MM.1S (cell line): Measurements from ENCODE around the gene MRPL47.

Source experiments
- DNase-seq: peaks from one replicate; pipeline ENCODE4 v3.0.0-alpha.2; 2015
- H2AFZ ChIP-seq: fragments of 300-600 bp; sonication (generic); 2 replicates; pipeline ENCODE4 v1.6.0; 2016; ENCODE audit warnings: antibody characterized with exemption, low read length
- H3F3A ChIP-seq: fragments of 300-600 bp; sonication (generic); 2 replicates; pipeline ENCODE4 v1.6.1; 2016; ENCODE audit warnings: mild to moderate bottlenecking, antibody characterized with exemption, low read length, moderate library complexity, mixed read lengths; ENCODE audit not compliant: insufficient read depth
- H3K27ac ChIP-seq: fragments of 300-600 bp; sonication (generic); 2 replicates; pipeline ENCODE4 v1.5.1; 2016; ENCODE audit warnings: mild to moderate bottlenecking, low read length
- H3K27me3 ChIP-seq: fragments of 300-600 bp; sonication (generic); replicated peaks from 2 replicates; pipeline ENCODE4 v1.6.0; 2016; ENCODE audit warnings: low read length; ENCODE audit not compliant: insufficient read depth
- H3K36me3 ChIP-seq: fragments of 300-600 bp; sonication (generic); replicated peaks from 2 replicates; pipeline ENCODE4 v1.6.1; 2016; ENCODE audit warnings: mild to moderate bottlenecking, low read length, mixed read lengths; ENCODE audit not compliant: insufficient read depth
- H3K4me1 ChIP-seq: fragments of 300-600 bp; sonication (generic); 2 replicates; pipeline ENCODE4 v1.6.1; 2016; ENCODE audit warnings: low read length, mixed read lengths
- H3K4me2 ChIP-seq: fragments of 300-600 bp; sonication (generic); 2 replicates; pipeline ENCODE4 v1.6.0; 2016; ENCODE audit warnings: low read depth, low read length
- H3K4me3 ChIP-seq: fragments of 300-600 bp; sonication (generic); 2 replicates; pipeline ENCODE4 v1.5.1; 2016; ENCODE audit warnings: low read length, mixed read lengths
- H3K79me2 ChIP-seq: fragments of 300-600 bp; sonication (generic); 2 replicates; pipeline ENCODE4 v1.6.1; 2016; ENCODE audit warnings: mixed run types, low read length, mixed read lengths
- H3K9ac ChIP-seq: fragments of 300-600 bp; sonication (generic); 2 replicates; pipeline ENCODE4 v1.6.1; 2016; ENCODE audit warnings: low read length, mixed read lengths
- H3K9me2 ChIP-seq: fragments of 300-600 bp; sonication (generic); replicated peaks from 2 replicates; pipeline ENCODE4 v1.6.1; 2016; ENCODE audit warnings: mild to moderate bottlenecking, low read length, mixed read lengths; ENCODE audit not compliant: insufficient read depth
- H3K9me3 ChIP-seq: fragments of 300-600 bp; sonication (generic); replicated peaks from 2 replicates; pipeline ENCODE4 v1.6.1; 2016; ENCODE audit warnings: mild to moderate bottlenecking, low read length, mixed read lengths; ENCODE audit not compliant: insufficient read depth
- H4K20me1 ChIP-seq: fragments of 300-600 bp; sonication (generic); 2 replicates; pipeline ENCODE4 v1.6.1; 2016; ENCODE audit warnings: mild to moderate bottlenecking, low read length, moderate library complexity, mixed read lengths; ENCODE audit not compliant: insufficient read depth
- EZH2 ChIP-seq: fragments of 300-600 bp; sonication (generic); optimal IDR thresholded peaks from 2 replicates; pipeline ENCODE3; 2017; ENCODE audit warnings: low read depth, mild to moderate bottlenecking, antibody characterized with exemption, low read length, mixed read lengths
- EZH2phosphoT487 ChIP-seq: fragments of 300-600 bp; sonication (generic); IDR thresholded peaks from 2 replicates; pipeline ENCODE4 v1.6.1; 2018; ENCODE audit warnings: antibody characterized with exemption, low read length
- TF ChIP-seq, protein P1 (sequence below): fragments of 300-600 bp; sonication (generic); IDR thresholded peaks from 2 replicates; pipeline ENCODE4 v1.5.1; 2016; ENCODE audit warnings: antibody characterized with exemption, low read length, mixed read lengths

The MRPL47 gene

DNA sequence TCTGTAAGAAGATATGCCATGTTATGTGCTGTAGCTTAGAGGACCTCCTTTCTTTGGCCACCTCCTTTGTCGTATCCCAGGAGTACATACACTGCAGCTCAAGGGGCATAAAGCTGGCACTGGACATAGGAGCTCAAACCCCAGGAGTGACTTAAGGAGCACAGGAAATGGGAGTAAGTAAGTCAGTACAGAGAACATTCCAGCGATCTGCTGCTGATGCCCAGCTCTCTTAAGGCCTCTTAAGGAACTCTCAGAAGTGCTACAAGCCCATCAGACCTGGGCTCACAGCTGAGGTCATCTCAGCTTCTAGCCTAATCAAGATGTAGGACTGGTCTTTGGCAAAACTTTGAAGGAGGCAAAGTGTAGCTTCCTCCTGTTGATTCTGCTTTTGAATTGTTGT is 63.3 kb downstream of the MRPL47 start:
- H3K27me3 ChIP-seq = no peaks in the 10 kb centered on the region
- H3F3A ChIP-seq = no peaks in the 10 kb centered on the region
- no peak overlapping the region for H3K4me2 ChIP-seq
- no peaks in the 10 kb centered on the region for H3K79me2 ChIP-seq
- no peak overlapping the region for H3K9ac ChIP-seq
- H4K20me1 ChIP-seq = no peaks in the 10 kb centered on the region
- no peaks in the 10 kb centered on the region for H3K9me3 ChIP-seq
- no peaks in the 10 kb centered on the region for H3K36me3 ChIP-seq
- H3K4me1 ChIP-seq = peaks cover 2% of the 10 kb centered on the region
- H3K4me3 ChIP-seq = no peak overlapping the region
- TF ChIP-seq, protein P1, sequence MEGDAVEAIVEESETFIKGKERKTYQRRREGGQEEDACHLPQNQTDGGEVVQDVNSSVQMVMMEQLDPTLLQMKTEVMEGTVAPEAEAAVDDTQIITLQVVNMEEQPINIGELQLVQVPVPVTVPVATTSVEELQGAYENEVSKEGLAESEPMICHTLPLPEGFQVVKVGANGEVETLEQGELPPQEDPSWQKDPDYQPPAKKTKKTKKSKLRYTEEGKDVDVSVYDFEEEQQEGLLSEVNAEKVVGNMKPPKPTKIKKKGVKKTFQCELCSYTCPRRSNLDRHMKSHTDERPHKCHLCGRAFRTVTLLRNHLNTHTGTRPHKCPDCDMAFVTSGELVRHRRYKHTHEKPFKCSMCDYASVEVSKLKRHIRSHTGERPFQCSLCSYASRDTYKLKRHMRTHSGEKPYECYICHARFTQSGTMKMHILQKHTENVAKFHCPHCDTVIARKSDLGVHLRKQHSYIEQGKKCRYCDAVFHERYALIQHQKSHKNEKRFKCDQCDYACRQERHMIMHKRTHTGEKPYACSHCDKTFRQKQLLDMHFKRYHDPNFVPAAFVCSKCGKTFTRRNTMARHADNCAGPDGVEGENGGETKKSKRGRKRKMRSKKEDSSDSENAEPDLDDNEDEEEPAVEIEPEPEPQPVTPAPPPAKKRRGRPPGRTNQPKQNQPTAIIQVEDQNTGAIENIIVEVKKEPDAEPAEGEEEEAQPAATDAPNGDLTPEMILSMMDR = no peak
- TF ChIP-seq EZH2 = no peak
- no peak for TF ChIP-seq EZH2phosphoT487
- H3K27ac ChIP-seq = no peak overlapping the region
- H3K9me2 ChIP-seq = no peaks in the 10 kb centered on the region
- no peak overlapping the region for H2AFZ ChIP-seq
- no peak for DNase-seq
